ENCODE results near the gene MRPS27.
"Not testable (repeated sequence)": the region's sequence is repeated elsewhere in the genome, so short reads cannot be mapped to it uniquely, and the experiment has no call there.

Gene MRPS27

GRCh38 chr5:72325566-72326305, 5.7 kb upstream of the MRPS27 start:
- DNase-seq, result no peak

GRCh38 chr5:72324189-72324825, 4.3 kb upstream of the MRPS27 start:
- no peak for DNase-seq

- DNase-seq, result not testable (repeated sequence)
Observed at GRCh38 chr5:72319435-72319975, 535 bp downstream of the MRPS27 start.

- DNase-seq, result no peak
Observed at GRCh38 chr5:72314571-72315172, 5.4 kb downstream of the MRPS27 start.

DNA sequence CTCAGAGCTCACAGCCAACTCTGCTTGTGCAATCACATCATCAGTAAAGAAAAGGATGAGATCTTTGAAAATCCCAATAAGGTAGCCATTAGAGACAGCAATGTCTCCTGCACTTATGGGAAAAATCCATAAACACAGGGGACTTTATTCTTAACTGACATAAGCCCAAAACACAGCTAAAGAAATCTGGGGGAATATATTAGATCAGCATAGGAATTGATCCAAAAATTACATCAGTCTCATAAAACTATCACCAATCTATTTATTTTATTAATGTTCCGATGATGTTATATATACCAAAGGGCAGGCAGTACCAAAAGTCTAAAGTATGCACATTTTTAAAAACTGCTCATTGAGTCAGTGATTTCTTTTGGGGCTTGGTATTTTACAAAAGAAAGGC, 6.9 kb downstream of the MRPS27 start:
- no peak for DNase-seq

GRCh38 chr5:72308853-72309191, 11.2 kb downstream of the MRPS27 start:
- DNase-seq, result no peak

GRCh38 chr5:72307968-72308852, 11.8 kb downstream of the MRPS27 start:
- peak; percentile 98 for DNase-seq

DNA sequence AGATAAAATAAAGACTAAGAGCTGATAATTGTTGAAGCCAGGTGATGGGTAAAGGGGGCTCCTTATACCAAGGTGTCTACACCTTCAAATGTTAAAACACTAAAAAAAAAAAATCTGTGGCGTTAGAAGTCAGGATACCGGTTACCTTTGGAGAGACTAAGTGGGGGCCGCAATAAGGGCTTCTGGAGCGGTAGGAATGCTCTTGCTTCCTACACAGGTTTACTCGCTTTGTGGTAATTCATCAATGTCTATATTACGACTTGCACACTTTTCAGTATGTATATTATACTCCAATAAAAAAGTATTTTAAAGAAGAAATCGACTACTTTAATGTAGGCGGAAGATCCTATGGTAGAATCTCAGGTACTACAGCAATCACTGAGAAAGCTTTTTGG, 12.5 kb downstream of the MRPS27 start:
- no peak for DNase-seq

DNA sequence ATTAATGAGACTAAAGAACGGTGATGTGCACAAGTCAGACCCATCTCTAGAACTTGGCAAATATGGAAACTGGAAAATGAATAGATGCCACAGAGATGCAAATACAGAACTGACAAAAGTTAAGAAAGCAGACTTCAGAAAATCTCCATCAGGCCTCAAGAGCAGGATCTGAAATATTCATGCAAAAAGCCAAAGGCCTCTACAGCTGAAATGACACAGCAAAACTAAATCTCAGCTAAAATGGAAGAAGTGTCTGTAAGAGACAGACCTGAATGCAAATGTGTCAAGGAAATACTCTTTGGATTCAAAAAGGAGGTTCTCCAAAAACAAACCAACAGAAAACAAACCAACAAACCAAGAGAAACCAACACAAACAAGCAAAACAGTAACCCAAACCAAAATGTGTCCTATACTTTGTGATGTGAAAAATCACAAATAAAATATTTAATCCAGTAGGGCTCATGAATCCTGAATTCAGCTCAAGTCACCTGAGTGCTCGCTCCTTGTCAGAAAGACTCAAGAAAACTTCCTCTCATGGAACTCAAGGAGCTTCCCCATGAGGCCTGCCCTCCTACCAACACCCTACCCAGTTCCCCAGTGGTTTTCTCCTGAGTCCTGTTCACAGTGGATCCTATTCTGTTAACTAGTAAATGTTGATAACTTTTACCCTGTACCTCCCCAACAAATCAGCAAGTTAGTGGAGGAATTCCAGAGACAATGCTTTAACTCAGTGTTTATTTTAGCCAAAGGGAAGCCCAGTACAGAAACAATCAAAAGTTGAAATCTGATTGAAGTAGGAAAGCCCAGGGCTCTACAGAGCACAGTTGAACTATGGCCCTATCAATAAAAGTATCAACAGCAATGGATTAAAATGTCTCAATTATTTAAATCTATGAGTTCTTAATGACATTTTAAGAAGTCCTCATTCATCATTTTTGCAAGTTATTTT, 14.6 kb downstream of the MRPS27 start:
- DNase-seq, result no peak

- no peak for DNase-seq
Observed at GRCh38 chr5:72302171-72302570, 17.9 kb downstream of the MRPS27 start.

DNA sequence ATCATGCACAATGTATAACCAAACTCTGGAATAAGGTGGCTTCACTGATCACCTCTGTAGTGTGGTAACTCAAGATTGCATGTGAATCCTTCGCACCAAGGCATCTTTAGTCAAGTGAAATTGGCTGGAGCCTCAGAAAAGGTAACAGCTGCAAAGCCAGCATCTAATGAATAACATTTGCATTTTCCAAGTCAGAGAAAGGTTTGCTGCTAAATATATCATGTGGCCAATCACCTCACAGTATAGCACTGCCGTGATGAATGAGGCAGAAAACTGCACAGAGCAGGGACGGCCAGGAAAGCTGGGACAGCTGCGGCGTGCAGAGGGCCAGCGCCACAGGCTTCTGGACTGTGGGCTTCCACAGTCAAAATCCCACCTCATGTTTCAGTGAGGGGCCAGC, 18.5 kb downstream of the MRPS27 start:
- DNase-seq, result no peak

DNA sequence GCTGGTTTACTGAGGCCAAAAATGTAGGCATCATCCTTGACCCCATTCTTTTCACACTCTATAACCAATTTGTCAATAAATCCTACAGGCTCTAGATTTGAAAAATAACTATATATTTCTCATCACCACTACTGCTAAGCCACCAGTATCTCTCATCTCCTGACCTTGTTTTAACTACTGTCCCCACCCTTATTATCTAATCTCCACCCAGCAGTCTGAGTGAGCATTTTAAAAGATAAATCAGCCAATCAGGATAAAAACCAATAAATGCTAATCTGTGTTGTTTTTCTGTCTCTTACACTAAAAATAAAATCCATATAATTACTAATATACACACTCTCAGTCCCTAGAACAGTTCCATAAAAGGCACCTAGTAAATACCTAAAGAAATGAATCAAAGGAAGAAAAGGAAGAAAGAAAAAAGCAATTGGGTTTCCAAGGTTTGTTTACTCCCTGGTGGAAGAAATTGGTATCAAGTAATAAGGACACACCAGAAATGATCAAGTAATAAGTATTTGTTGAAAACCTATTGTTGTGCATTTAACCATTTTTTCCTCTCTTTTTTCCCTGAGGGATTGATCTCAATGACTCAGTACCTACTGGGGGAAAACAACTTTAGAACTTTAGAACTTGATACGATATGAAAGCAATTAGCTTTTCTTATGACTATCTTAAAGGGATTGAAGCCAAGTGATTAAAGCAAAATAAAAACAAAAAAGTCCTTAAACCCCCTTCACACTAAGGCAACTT, 19.3 kb downstream of the MRPS27 start:
- DNase-seq, result no peak

DNA sequence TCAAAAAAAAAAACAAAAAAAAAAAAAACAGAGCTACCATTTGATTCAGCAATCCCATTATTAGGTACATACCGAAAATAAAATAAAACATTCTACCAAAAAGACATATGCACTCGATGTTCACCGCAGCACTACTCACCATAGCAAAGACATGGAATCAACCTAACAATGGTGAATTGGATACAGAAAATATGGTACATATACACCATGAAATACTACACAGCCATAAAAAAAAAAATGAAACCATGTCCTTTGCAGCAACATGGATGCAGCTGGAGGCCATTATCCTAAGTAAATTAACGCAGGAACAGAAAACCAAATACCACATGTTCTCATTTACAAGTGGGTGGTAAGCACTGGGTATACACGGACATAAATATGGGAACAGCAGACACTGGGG, 21.3 kb downstream of the MRPS27 start:
- DNase-seq, result no peak

DNA sequence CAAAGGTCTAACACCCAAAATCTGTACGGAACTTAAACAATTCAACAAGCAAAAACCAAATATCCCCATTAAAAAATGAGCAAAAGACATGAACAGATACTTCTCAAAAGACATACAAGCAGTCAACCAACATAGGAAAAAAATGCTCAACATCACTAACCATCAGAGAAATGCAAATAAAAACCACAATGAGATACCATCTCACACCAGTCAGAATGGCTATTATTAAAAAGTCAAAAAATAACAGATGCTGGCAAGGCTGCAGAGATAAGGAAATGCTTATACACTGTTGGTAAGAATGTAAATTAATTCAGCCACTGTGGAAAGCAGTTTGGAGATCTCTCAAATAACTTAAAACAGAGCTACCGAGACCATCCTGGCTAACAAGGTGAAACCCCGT, 21.9 kb downstream of the MRPS27 start:
- DNase-seq, result not testable (repeated sequence)

DNA sequence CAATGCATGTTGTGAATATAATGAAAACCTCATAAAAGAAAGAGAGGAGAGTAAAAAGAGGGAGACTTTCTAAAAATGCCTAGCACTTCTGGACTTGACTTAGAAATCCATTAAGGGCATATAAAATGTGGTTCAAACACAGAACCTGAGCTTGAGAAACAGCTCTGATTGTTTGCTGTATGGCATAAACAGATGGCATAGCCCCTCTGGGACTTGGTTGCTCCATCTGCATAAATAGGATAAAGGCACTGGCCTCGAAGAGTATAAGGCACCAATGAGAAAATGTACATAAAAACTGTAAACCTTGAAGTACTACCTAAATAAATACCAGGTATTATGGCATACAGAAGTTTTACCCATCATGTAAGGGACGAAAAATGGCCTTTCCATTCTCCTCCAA, 23.8 kb downstream of the MRPS27 start:
- DNase-seq, result no peak

GRCh38 chr5:72295539-72295938, 24.5 kb downstream of the MRPS27 start:
- no peak for DNase-seq

- DNase-seq, result no peak
Observed at GRCh38 chr5:72294473-72294872, 25.6 kb downstream of the MRPS27 start.

- no peak for DNase-seq
Observed at GRCh38 chr5:72293495-72294055, 26.5 kb downstream of the MRPS27 start.

DNA sequence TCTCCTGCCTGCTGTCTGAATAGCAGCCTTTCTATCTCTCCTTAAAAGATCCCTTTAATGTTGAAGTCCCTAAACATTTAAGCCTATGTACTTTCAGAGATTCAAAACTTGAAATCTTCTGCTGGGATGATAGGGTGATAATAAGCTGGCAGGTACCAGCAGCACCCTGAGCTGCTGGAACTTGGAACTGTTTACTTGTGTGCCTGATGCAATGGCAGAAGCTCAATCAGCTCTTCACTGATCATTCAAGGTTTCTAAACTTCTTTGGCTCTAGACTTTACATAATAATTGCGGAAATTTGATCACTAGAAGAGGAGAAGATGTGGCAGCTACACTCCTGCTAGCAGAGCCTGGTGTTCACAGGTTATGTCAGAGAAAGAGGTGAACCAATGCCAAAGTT, 27.6 kb downstream of the MRPS27 start:
- DNase-seq, result no peak

DNA sequence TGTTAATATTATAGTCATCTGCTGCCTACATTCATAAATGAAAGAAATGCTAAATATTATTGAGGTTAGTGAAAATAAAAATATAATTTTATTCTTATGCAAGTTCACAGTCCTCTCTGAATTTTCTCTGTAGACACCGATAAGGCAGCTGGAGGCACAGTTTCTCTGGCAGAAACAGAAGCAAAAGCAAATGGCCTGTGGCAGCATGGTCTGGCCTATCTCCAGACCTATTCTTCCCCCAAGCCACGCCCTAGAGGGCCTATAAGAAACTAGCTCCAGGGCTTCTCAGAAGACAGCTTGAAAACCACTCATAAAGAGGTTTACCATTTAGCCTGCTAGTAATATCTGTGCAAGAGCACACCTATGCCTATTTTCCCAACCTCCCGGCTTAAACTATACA, 28.4 kb downstream of the MRPS27 start:
- no peak for DNase-seq

Measured in femur (tissue), 1 donor.